ENCODE results near the gene ASCL5.

ASCL5 gene

DNA sequence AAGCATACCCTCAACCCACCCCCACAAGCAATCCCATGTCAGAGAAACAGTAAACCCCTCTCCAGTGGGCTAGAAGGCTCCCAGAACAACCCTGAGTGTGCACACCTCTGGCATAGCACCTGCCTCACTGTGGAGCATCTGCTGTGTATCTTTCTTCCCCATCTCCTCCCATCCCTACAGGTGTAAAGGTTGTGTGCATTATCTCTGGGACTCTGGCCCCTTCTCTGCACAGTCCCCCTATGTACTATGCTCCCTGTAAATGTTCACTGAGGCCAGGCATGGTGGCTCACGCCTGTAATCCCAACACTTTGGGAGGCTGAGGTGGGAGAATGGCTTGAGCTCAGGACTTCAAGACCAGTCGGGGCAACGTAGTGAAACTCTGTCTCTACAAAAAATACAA, 14.1 kb downstream of the ASCL5 start:
- Mint-ChIP-seq H3K4me3 (no peak overlapping the region), H3K4me1 (peaks cover 18% of the 10 kb centered on the region), H3K36me3 (ENCODE audit: low read depth) (no peaks in the 10 kb centered on the region), H3K27ac (no peak overlapping the region), H3K9me3 (no peaks in the 10 kb centered on the region), H3K27me3 (ENCODE audit: low read depth, poor library complexity) (peaks cover 60% of the 10 kb centered on the region)
- DNase-seq: no peak
- TF ChIP-seq, protein P1, sequence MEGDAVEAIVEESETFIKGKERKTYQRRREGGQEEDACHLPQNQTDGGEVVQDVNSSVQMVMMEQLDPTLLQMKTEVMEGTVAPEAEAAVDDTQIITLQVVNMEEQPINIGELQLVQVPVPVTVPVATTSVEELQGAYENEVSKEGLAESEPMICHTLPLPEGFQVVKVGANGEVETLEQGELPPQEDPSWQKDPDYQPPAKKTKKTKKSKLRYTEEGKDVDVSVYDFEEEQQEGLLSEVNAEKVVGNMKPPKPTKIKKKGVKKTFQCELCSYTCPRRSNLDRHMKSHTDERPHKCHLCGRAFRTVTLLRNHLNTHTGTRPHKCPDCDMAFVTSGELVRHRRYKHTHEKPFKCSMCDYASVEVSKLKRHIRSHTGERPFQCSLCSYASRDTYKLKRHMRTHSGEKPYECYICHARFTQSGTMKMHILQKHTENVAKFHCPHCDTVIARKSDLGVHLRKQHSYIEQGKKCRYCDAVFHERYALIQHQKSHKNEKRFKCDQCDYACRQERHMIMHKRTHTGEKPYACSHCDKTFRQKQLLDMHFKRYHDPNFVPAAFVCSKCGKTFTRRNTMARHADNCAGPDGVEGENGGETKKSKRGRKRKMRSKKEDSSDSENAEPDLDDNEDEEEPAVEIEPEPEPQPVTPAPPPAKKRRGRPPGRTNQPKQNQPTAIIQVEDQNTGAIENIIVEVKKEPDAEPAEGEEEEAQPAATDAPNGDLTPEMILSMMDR (IDR thresholded peaks at IDR 0.05): no peak

DNA sequence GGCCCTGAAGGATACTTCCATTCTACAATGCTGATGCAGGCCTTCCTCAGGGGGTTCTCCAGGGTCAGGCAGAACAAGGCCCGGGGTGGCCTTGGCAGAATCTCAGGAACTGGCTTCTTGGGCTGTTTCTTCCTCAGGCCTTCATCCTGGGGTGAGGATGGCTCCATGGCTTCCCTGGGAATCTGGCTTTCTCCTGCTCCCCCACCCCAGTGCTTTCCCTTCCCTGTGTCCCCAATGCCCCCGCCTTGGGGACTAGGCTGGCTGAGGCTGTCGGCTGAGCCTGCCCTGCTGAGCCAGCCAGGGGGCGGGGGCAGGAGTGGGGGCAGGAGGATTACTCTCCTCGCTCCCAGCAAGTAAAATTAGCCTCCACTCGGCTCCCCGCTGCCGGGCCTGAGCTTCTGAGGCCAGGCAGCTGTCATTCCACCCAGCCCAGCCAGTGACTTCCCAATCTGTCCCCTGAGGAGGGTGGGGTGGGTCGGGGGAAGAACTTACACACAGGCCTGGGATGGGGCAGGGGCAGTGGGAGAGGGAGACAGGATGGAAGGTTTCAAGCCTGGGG, 14.7 kb downstream of the ASCL5 start, which contains the start of gene CACNA1S:
TSS of gene CACNA1S (minus strand) at position 254 of the 559 bp plus-strand sequence. CDS start at position 167, 87 bp downstream.
- no peaks in the 10 kb centered on the region for H3K9me3 Mint-ChIP-seq
- DNase-seq: no peak
- TF ChIP-seq, protein P1 (IDR thresholded peaks at IDR 0.05): no peak
- peaks cover 18% of the 10 kb centered on the region for H3K4me1 Mint-ChIP-seq
- H3K27ac Mint-ChIP-seq: no peak within 1 kb of the TSS
- no peaks in the 10 kb centered on the region for H3K36me3 Mint-ChIP-seq (ENCODE audit: low read depth)
- peaks cover 54% of the 10 kb centered on the region for H3K27me3 Mint-ChIP-seq (ENCODE audit: low read depth, poor library complexity)
- no peak within 1 kb of the TSS for H3K4me3 Mint-ChIP-seq

DNA sequence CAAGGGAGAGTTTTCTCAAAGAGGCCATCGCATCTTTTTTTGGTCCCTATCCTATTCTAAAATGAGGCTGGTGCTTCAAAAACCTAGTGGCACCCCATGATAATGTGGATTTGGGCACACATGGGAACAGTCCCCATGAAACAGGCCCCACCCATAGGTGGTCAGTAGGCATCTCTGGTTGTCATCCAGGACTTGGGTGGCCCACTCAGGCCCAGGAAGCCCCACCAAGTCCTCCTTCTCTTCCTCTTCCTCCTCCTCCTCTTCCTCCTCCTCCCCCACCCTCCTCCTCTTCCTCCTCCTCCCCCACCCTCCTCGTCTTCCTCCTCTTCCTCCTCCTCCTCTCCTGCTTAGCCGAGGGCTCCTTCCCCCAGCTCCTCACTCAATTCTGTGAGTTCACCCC, 15.3 kb downstream of the ASCL5 start:
- TF ChIP-seq, protein P1 (IDR thresholded peaks at IDR 0.05): no peak
- Mint-ChIP-seq H3K27ac (no peak overlapping the region), H3K4me3 (no peak overlapping the region), H3K27me3 (ENCODE audit: low read depth, poor library complexity) (peaks cover 52% of the 10 kb centered on the region), H3K36me3 (ENCODE audit: low read depth) (no peaks in the 10 kb centered on the region), H3K9me3 (no peaks in the 10 kb centered on the region), H3K4me1 (peaks cover 18% of the 10 kb centered on the region)
- DNase-seq: no peak

DNA sequence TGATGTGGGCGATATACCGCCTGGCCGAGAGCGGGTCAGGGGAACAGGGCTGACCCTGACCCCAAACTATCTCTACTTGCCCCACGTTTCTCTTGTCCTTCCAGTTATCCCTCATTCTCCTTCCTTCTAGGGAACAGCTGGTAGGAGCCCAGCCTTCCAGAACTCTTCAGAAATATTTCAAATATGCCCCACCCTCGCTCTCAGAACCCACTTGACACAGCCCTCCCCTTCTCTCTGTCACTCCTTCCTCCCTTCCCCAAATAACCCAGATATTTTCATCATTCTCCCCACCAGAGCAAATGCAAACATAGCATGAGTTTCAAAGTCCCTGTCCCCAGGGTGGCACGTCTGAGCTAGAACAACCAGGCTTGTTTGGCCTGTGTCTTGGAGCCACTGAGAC, 15.8 kb downstream of the ASCL5 start:
- Mint-ChIP-seq H3K36me3 (ENCODE audit: low read depth) (no peaks in the 10 kb centered on the region), H3K27me3 (ENCODE audit: low read depth, poor library complexity) (peaks cover 47% of the 10 kb centered on the region), H3K27ac (no peak overlapping the region), H3K4me3 (no peak overlapping the region), H3K9me3 (no peaks in the 10 kb centered on the region), H3K4me1 (peaks cover 18% of the 10 kb centered on the region)
- DNase-seq: no peak
- TF ChIP-seq, protein P1 (IDR thresholded peaks at IDR 0.05): no peak

DNA sequence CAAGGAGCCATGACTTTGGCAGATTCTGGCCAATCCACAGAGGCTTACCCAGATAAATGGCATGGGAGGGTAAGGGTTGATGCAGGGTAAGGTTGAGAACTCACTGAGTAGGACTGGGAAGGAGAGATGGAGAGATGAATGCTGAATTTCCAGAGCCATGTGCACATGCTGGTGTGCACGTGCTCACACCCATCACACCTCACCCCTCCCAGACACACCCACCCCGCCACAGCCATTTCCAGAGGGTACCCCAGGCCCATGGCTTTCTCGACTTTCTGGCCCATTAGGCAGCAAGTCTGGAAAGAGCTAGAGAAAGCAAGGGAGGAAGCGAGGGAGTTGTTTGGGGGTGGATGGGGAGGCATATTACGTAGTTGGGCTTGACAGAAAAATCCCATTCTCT, 16.4 kb downstream of the ASCL5 start:
- Mint-ChIP-seq H3K36me3 (ENCODE audit: low read depth) (no peaks in the 10 kb centered on the region), H3K9me3 (no peaks in the 10 kb centered on the region), H3K27ac (no peak overlapping the region), H3K4me3 (no peak overlapping the region), H3K4me1 (peaks cover 18% of the 10 kb centered on the region), H3K27me3 (ENCODE audit: low read depth, poor library complexity) (peaks cover 45% of the 10 kb centered on the region)
- TF ChIP-seq, protein P1 (IDR thresholded peaks at IDR 0.05): no peak
- DNase-seq: no peak

DNA sequence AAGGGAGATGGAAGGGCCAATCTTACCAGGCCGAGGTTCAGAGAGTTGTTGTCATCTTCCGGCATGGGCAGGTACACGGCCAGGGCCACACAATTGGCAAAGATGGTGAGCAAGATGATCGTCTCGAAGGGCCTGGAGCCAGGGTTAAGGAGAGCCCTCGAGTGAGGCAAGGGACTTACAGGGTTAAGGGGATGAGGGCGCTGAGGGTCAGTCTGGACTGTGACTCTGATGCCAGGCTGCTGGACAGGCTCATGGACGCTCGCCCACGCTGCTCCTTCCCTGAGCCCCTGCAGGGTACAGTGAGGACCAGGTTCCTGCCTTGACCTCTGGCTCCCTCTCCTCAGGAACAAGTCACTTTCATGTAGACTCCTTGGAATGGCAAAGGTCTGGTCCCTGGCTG, 16.8 kb downstream of the ASCL5 start:
- H3K36me3 Mint-ChIP-seq (ENCODE audit: low read depth): no peaks in the 10 kb centered on the region
- H3K4me3 Mint-ChIP-seq: no peak overlapping the region
- no peak overlapping the region for H3K27ac Mint-ChIP-seq
- H3K9me3 Mint-ChIP-seq: no peaks in the 10 kb centered on the region
- TF ChIP-seq, protein P1 (IDR thresholded peaks at IDR 0.05): no peak
- DNase-seq: no peak
- H3K27me3 Mint-ChIP-seq (ENCODE audit: low read depth, poor library complexity): peaks cover 43% of the 10 kb centered on the region
- H3K4me1 Mint-ChIP-seq: peaks cover 18% of the 10 kb centered on the region
